Mammary epithelial cell (primary cell): Measurements from ENCODE around the gene UGT1A7.

Experiments used
- EZH2 ChIP-seq: IDR thresholded peaks from 2 replicates; pipeline ENCODE4 v1.6.1; 2012; ENCODE audit warnings: low read length, inconsistent platforms, borderline replicate concordance
- TF ChIP-seq, protein P1 (sequence below), 2 donors: IDR thresholded peaks in 1 of 2; conservative IDR thresholded peaks in 1 of 2; 2 replicates each; pipeline ENCODE4 v1.5.1; 2011 to 2012; ENCODE audit warnings: inconsistent platforms in 2 of 2, low read length in 2 of 2, mild to moderate bottlenecking in 2 of 2, control low read depth in 1 of 2, low read depth in 1 of 2; ENCODE audit not compliant: insufficient read depth in 1 of 2; ENCODE audit errors: extremely low read depth in 1 of 2

DNA sequence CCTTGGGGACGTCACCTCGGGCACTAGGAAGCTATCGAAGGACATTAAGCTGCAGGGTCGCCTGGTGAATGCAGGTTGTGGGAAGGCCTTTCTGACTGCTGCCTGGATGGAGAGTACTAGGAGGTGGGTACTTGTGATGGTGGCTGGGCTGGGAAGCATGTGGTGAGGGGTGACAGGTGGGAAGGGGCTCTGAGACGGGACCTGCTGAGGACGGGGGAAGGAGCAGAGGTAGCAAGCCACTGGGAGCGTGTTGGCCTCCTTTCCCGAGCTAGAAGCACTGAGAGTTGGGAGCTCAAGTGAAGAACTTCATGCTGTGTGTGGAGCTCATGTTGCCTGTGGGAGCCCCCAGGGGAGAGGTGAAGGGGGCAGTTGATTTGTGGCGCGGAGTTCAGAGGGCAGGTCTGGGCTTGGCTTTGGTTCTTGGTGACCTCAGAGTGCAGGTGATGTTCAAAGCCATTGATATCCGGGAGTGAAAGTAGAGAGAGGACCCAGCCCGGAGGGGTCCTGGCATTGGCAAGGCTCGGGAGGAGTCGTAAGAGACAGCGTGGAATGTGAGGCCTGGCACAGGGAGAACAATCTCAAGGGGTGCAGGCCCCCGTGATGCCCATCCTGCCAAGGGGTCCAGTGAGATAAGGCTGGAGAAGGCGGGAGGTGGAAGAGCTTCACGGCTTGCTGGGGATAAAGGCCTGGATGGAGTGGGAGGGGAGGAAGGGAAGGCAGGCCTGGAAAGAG is 109.6 kb downstream of the UGT1A7 start:
- TF ChIP-seq, protein P1, sequence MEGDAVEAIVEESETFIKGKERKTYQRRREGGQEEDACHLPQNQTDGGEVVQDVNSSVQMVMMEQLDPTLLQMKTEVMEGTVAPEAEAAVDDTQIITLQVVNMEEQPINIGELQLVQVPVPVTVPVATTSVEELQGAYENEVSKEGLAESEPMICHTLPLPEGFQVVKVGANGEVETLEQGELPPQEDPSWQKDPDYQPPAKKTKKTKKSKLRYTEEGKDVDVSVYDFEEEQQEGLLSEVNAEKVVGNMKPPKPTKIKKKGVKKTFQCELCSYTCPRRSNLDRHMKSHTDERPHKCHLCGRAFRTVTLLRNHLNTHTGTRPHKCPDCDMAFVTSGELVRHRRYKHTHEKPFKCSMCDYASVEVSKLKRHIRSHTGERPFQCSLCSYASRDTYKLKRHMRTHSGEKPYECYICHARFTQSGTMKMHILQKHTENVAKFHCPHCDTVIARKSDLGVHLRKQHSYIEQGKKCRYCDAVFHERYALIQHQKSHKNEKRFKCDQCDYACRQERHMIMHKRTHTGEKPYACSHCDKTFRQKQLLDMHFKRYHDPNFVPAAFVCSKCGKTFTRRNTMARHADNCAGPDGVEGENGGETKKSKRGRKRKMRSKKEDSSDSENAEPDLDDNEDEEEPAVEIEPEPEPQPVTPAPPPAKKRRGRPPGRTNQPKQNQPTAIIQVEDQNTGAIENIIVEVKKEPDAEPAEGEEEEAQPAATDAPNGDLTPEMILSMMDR (conservative IDR thresholded peaks at IDR 0.05 in 1 of 2, IDR thresholded peaks at IDR 0.05 in 1 of 2; ENCODE audit: extremely low read depth in 1 of 2, insufficient read depth in 1 of 2, low read depth in 1 of 2, low read length in 2 of 2), result no peak
- no peak for TF ChIP-seq EZH2
